ENCODE results near the gene SLC27A5.

DNA sequence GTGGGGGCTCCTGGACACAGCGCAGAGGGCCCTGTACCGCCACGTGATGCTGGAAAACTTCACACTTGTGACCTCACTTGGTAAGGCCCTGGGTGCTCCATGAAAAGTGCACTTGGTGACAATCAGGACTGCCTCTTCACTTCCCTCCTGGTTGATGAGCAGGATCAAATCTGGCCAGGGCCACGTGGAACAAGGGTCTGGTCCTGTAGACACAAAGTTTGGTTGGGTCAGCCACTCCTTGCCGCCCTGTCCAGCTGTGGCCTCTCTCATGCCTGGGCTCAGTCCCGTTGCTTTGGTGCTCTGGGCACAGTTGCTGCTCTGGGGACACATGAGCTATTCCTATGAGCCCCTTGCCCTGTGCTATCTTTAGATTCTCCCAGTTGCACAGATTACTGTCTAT is 58.0 kb downstream of the SLC27A5 start:
- TF ChIP-seq, protein P1, sequence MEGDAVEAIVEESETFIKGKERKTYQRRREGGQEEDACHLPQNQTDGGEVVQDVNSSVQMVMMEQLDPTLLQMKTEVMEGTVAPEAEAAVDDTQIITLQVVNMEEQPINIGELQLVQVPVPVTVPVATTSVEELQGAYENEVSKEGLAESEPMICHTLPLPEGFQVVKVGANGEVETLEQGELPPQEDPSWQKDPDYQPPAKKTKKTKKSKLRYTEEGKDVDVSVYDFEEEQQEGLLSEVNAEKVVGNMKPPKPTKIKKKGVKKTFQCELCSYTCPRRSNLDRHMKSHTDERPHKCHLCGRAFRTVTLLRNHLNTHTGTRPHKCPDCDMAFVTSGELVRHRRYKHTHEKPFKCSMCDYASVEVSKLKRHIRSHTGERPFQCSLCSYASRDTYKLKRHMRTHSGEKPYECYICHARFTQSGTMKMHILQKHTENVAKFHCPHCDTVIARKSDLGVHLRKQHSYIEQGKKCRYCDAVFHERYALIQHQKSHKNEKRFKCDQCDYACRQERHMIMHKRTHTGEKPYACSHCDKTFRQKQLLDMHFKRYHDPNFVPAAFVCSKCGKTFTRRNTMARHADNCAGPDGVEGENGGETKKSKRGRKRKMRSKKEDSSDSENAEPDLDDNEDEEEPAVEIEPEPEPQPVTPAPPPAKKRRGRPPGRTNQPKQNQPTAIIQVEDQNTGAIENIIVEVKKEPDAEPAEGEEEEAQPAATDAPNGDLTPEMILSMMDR (IDR thresholded peaks at IDR 0.05; ENCODE audit: extremely low read depth in 1 of 2, insufficient read depth in 1 of 2, low read depth in 1 of 2, low read length in 2 of 2), result no peak
- TF ChIP-seq POLR2AphosphoS5 (IDR thresholded peaks at IDR 0.05; ENCODE audit: insufficient read depth, low read depth, low read length), result no peak

Data from endothelial cell of umbilical vein (primary cell).